ENCODE measurements around the gene ATM. TPM values are rescaled to one million over a fixed set of nuclear protein-coding genes. Genes with fewer than 3 reads are reported as not detected.
A peak's percentile ranks its signal among the peaks of the same experiment; 100 is the strongest.

Gene ATM
- total and polyA plus RNA-seq, 2 donors (not counting 3 experiments of a cell fraction or from before 2014, with no cell fraction given), result 11.8 to 49.7 TPM

- no peak for DNase-seq (ENCODE audit: low read depth, low spot score)
Measured at GRCh38 chr11:108221911-108222573, 825 bp upstream of the ATM start.

More at GRCh38 chr11:108221911-108222573, 825 bp upstream of the ATM start:
- dilution Hi-C loops (cut with MboI; ENCODE audit: extremely low pct_ligation_motif_present, low sequenced_read_pairs) (no loop called here), intact Hi-C loops (cut with micrococcal nuclease) (loop anchor here (1.0 to 10.0 kb wide), 9 partner anchors 31 to 510 kb away; partner anchors contain the start of genes ACAT1, C11orf65, CUL5 and EXPH5)
- H3K9ac ChIP-seq (replicated peaks; ENCODE audit: extremely low read depth, insufficient read depth, low read length), result peak overlapping the region; percentile 97
- H4K20me1 ChIP-seq (replicated peaks; ENCODE audit: control insufficient read depth, extremely low read depth, insufficient read depth, low read length), result no peaks in the 10 kb centered on the region
- H3K4me2 ChIP-seq (ENCODE audit: insufficient read depth, low read length), result peak overlapping the region; percentile 92
- H3K9me3 ChIP-seq (replicated peaks; ENCODE audit: control insufficient read depth, insufficient read depth, low read length), result no peaks in the 10 kb centered on the region
- no peak for FAIRE-seq
- H3K9me1 ChIP-seq (replicated peaks; ENCODE audit: control insufficient read depth, extremely low read depth, insufficient read depth, low read length), result no peaks in the 10 kb centered on the region
- no peaks in the 10 kb centered on the region for H3K27me3 ChIP-seq (ENCODE audit: control insufficient read depth in 2 of 2, insufficient read depth in 2 of 2, low read length in 2 of 2)
- H3K4me3 ChIP-seq (replicated peaks in 1 of 3; ENCODE audit: insufficient read depth in 1 of 3, low read depth in 1 of 3, low read length in 3 of 3), result peak overlapping the region; percentile 37 to 88 (median 54)
- peak overlapping the region; percentile 13 for H2AFZ ChIP-seq (ENCODE audit: low read depth, low read length)
- peak overlapping the region; percentile 85 for H3K27ac ChIP-seq (ENCODE audit: insufficient read depth, low read depth, low read length)
- peaks cover 27% of the 10 kb centered on the region for H3K4me1 ChIP-seq (ENCODE audit: control insufficient read depth, extremely low read depth, insufficient read depth, low read length)
- ChIA-PET CTCF (interaction anchor here (1.0 to 2.6 kb wide), 8 partner anchors 15 to 426 kb away, joined by 3 to 15 read pairs (median 4); partner anchors contain the start of gene C11orf65), POLR2A (interaction anchor here (0.6 kb wide), 2 partner anchors 38 to 326 kb away, joined by 7 read pairs; no protein-coding TSS in a partner anchor)
- no peaks in the 10 kb centered on the region for H3K36me3 ChIP-seq (ENCODE audit: control insufficient read depth in 2 of 2, extremely low read depth in 1 of 2, insufficient read depth in 2 of 2, low read length in 2 of 2)
- H3K79me2 ChIP-seq (ENCODE audit: control insufficient read depth, insufficient read depth, low read length), result peaks cover 77% of the 10 kb centered on the region
- BruUV-seq (replicated peaks), result TSS peak; percentile 62
- TF ChIP-seq POLR2AphosphoS5 (IDR thresholded peaks at IDR 0.05; ENCODE audit: insufficient read depth, low read depth, low read length) (no peak), POLR2A (IDR thresholded peaks at IDR 0.05; ENCODE audit: low read depth, low read length) (no peak), CTCF (IDR thresholded peaks at IDR 0.05; ENCODE audit: extremely low read depth in 1 of 2, insufficient read depth in 1 of 2, low read depth in 1 of 2, low read length in 2 of 2) (no peak), JUN (IDR thresholded peaks at IDR 0.05; ENCODE audit: borderline replicate concordance, insufficient read depth, insufficient read length, low read depth) (no peak), GATA2 (IDR thresholded peaks at IDR 0.05; ENCODE audit: insufficient read depth, insufficient read length, low read depth, low read length) (no peak)
